NOMO-1 treated with DMSO at 0.1 percent for 48 hours (cell line): ENCODE measurements around the gene SAMSN1.

Experiments
- DNase-seq: peaks from one replicate; lab custom pipeline; 2025; ENCODE audit not compliant: unreplicated experiment; lab: John Stamatoyannopoulos, UW

Gene SAMSN1

DNA sequence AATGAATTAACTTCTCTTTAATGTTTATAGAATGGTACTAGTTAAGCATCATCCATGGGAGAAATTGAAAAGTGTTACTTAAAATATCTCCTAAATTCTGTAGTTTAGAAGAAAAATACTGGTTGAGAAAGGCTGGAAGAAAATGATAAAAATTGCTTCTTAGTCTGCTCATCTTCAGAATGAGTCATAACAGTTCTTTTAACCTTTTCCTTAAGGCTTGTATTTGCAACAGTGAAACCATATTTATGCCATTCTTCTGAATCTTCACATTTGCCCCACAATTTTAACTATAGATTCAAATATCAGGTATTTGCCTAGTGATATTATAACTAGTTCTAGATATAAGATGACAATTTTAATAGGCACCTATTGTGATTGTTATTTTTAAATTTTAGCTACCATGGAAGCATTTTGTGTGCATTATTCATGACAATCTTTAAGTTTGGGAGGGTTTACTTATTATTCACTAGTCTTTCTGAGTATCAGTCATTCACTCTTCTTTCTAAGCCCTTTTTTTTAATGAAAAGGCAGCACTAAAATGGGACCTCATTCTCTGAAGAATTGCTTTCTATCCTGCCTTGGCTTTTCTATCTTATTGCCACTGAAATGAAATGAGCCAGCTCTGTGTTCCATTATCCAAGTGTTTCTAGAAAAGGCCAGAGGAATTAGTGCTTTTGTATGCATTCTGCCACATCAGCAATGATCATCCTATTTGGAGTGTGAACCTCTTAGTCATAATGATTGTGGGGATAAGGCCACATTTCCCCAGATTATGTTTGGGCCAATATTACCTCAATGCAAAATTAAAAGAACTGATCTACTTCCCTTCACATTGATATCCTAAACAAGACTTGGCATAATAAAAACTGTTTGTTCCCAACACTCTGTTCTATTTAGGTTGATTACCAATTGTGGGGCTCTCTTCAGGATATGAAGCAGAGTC, 58.4 kb downstream of the SAMSN1 start:
- DNase-seq, result no peak

DNA sequence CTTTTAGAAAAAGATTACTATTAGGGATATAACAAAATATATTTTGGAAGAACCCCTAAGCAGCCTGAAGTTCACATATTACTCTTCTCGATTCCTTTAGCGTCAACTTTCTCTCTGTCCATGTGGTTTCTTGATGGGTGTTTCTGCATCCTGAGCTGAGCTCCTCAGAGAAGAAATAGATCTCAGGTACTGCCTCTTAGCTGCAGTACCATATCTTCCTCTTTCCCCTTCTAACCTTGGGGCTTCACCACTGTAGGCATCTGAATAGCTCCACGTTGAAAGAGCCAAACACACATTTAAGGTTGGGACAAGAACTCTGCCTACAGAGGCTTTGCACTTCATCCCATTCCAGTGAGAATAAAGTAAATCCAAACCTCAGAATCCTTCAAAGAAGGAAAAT, 59.2 kb downstream of the SAMSN1 start:
- no peak for DNase-seq

DNA sequence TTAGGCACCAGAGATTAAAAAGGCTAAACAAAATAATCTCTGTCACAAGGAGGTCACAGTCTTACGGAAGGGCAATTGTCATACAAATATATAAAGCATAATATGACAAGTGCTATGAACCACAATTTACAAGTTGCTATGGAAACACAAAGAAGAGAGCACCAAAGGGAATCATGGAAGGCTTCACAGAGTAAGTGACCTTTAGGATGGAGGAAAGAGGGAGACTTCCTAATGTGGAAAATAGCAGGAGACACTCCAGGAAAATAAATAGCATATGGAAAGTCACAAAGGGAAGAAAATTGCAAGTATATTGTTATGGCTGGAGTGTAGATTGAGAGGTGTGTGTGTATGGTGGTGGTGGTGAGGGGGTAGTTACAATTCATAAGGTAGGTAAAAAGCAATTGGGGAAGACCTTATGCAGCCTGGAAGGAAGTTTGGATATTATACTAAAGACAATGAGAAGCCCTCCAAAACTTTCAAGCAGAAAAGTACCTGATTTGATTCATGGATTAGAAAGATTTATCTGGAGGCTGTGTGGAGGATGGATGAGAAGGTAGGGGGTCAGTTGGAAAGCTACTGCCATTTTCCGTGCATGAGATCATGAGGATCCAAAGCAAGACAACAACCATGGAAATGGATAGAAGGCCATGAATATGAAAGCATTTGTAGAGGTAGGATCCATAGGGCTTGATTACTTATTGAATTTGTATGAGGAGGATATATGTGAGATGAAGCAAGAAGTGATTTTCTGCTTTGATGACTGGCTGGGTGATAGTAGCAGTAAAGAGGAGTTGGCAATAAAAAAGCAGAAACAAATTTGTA, 61.7 kb downstream of the SAMSN1 start:
- DNase-seq, result no peak

- DNase-seq, result no peak
Observed at GRCh38 chr21:14483296-14483695, 62.8 kb downstream of the SAMSN1 start.

DNA sequence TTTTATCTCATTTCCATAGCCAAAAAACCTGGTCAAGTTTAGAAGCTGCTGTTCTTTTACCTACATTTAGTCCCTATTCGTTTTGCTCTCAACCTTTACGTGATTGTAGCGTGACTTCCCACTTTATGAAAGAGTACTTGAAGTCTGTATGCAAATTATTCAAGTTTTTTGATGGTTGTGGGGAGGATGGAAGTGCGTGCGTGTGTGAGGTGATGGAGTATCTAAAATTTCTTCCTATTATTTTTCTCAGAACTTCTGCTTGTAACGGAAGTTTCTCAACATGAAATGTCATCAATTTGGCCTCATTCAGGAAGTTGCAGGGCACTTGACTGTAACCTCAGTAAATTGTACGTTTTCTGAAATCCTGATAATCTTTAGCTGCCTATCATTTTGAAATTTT, 64.0 kb downstream of the SAMSN1 start:
- peak; percentile 95 for DNase-seq

GRCh38 chr21:14480411-14481031, 65.6 kb downstream of the SAMSN1 start:
- DNase-seq, result peak; percentile 68

- DNase-seq, result no peak
Observed at GRCh38 chr21:14479241-14479786, 66.8 kb downstream of the SAMSN1 start.

- DNase-seq, result no peak
Observed at GRCh38 chr21:14477841-14478240, 68.3 kb downstream of the SAMSN1 start.

DNA sequence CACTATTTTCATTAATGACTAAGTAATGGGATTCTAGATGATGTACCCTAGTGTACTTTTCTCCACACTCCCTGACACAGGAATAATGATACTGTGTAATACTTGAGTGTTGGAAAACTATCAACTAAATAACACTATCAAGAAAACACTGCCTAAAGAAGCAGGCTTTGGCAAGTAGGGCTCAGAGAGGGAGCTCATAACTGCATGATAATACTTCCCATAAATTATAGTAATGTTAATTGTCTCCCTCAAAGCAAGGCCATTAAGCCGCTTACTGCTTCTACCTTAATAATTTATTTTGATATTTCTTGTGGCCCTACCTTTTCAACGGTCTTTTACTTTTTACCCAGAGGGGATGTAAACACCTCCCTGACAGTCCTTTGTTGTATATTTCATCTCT, 69.0 kb downstream of the SAMSN1 start:
- DNase-seq, result no peak

DNA sequence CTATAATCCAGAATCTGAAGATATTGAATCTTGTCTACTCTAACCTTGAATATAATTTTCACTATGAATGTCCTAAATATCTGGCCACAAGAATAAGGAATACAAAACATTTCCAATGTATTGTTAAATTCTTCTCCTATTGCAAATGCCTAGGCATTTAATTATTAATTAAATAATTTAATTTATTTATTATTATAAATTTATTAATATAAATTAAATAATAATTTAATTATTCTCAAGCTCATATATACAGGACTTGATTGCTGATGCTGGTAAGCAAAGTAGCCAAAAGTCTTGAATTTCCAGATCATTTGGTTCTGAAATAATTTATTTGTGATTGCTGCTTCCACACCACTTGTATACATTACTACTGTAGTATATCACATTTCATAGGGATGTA, 71.1 kb downstream of the SAMSN1 start:
- no peak for DNase-seq

GRCh38 chr21:14469641-14470040, 76.5 kb downstream of the SAMSN1 start:
- DNase-seq, result no peak

GRCh38 chr21:14466715-14467114, 79.4 kb downstream of the SAMSN1 start:
- DNase-seq, result no peak

DNA sequence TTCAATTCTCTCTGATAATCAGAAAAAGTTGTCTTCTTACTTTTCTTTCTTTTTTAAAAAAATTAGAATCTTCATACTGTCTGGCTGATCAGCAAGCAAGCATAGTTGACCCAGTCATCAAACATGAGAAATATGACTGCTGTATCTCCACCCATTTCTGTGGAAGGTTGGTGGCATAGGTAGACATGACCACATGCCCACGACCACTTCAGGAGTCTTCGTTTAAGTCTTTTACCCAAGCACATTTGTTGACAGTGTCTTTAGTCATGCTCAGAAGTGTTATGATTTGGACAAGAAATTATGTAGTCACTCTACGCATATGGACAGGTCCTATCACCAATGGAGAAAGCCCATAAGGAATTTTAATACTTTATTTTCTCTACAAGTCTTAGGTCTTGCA, 88.4 kb downstream of the SAMSN1 start:
- DNase-seq, result no peak

- no peak for DNase-seq
Observed at GRCh38 chr21:14456911-14457310, 89.2 kb downstream of the SAMSN1 start.

- DNase-seq, result no peak
Observed at GRCh38 chr21:14454016-14455009, 91.8 kb downstream of the SAMSN1 start.

- DNase-seq, result no peak
Observed at GRCh38 chr21:14453339-14454015, 92.6 kb downstream of the SAMSN1 start.

GRCh38 chr21:14452727-14453241, 93.3 kb downstream of the SAMSN1 start:
- no peak for DNase-seq

- DNase-seq, result no peak
Observed at GRCh38 chr21:14452031-14452726, 93.9 kb downstream of the SAMSN1 start.

GRCh38 chr21:14451546-14451945, 94.6 kb downstream of the SAMSN1 start:
- no peak for DNase-seq
